Panc1 (cell line): ENCODE data around the gene GNA12. TPM values are rescaled to one million over a fixed set of nuclear protein-coding genes. Genes with fewer than 3 reads are reported as not detected.
A peak's percentile ranks its signal among the peaks of the same experiment; 100 is the strongest.

Experiments used
- ATAC-seq: fragments of 200-7000 bp; cut with Tn5 transposase; 2 replicates; pipeline ENCODE4 v1.9.1; 2020; ENCODE audit warnings: mild to moderate bottlenecking, moderate library complexity
- BruUV-seq: library from RNA; stranded (reverse); fragments of 400-500 nt; replicated peaks from 2 replicates; lab custom pipeline; 2021; lab: Mats Ljungman, UMichigan
- CTCF ChIA-PET: fragments of 300-600 bp; sonication (Branson Sonifier 250); formaldehyde crosslinking; loops from one replicate; lab custom pipeline; 2022; ENCODE audit warnings: antibody characterized with exemption; lab: Charles Lee
- POLR2A ChIA-PET: fragments of 300-600 bp; sonication (Branson Sonifier 250); formaldehyde crosslinking; loops from one replicate; lab custom pipeline; 2022; ENCODE audit warnings: antibody characterized with exemption; lab: Charles Lee
- DNase-seq: peaks from one replicate; pipeline ENCODE4 v3.0.0-alpha.2; 2010; ENCODE audit warnings: low read depth, low spot score
- H3K27ac ChIP-seq: 2 replicates; pipeline ENCODE4 v1.5.1; 2011; ENCODE audit warnings: mild to moderate bottlenecking, low read length, inconsistent platforms
- H3K27me3 ChIP-seq: fragments of 200-500 bp; sonication (Bioruptor generic); 2 replicates; pipeline ENCODE4 v1.6.0; 2014; ENCODE audit warnings: low read length, inconsistent platforms; ENCODE audit not compliant: control insufficient read depth, insufficient read depth
- H3K36me3 ChIP-seq: fragments of 200-500 bp; sonication (Bioruptor generic); 2 replicates; pipeline ENCODE4 v1.5.1; 2014; ENCODE audit warnings: inconsistent platforms, mild to moderate bottlenecking, low read length, moderate library complexity; ENCODE audit not compliant: control insufficient read depth, insufficient read depth
- H3K4me1 ChIP-seq: 2 replicates; pipeline ENCODE4 v1.5.1; 2011; ENCODE audit warnings: inconsistent platforms, mild to moderate bottlenecking, low read length, moderate library complexity; ENCODE audit not compliant: control insufficient read depth, insufficient read depth
- H3K4me3 ChIP-seq, 2 experiments: 2 replicates each; pipeline ENCODE4 v1.5.1; 2011 to 2012; ENCODE audit warnings: low read depth in 2 of 2, low read length in 2 of 2, mild to moderate bottlenecking in 2 of 2, inconsistent platforms in 1 of 2, moderate library complexity in 1 of 2
- H3K9me3 ChIP-seq: fragments of 200-500 bp; sonication (Bioruptor generic); 2 replicates; pipeline ENCODE4 v1.5.1; 2014; ENCODE audit warnings: low read depth, mild to moderate bottlenecking, inconsistent platforms, low read length, moderate library complexity; ENCODE audit not compliant: control insufficient read depth, insufficient read depth
- POLR2AphosphoS5 ChIP-seq: IDR thresholded peaks from 2 replicates; pipeline ENCODE4 v1.6.1; 2012; ENCODE audit warnings: mild to moderate bottlenecking, low read depth, low read length, moderate library complexity
- REST ChIP-seq, 2 experiments: IDR thresholded peaks; 2 replicates each; pipeline ENCODE4 v1.6.1; 2011 to 2012; ENCODE audit warnings: low read depth in 2 of 2, control low read depth in 1 of 2, low read length in 1 of 2, mild to moderate bottlenecking in 1 of 2, moderate library complexity in 1 of 2; ENCODE audit not compliant: insufficient read depth in 1 of 2
- SIN3A ChIP-seq: IDR thresholded peaks from 2 replicates; pipeline ENCODE4 v1.6.1; 2012; ENCODE audit warnings: low read depth, mild to moderate bottlenecking, low read length, moderate library complexity, borderline replicate concordance; ENCODE audit not compliant: insufficient read depth
- TCF7L2 ChIP-seq: IDR thresholded peaks from 2 replicates; pipeline ENCODE4 v1.6.1; 2011; ENCODE audit warnings: mild to moderate bottlenecking, low read depth, low read length, inconsistent platforms
- in situ Hi-C: cut with HindIII; loops from 2 replicates; pipeline ENCODE4 v1.10.0; 2016; ENCODE audit warnings: low sequenced_read_pairs, low pct_unique_long_range_greater_than_20kb
- intact Hi-C: fragments of 100-400 bp; cut with micrococcal nuclease; formaldehyde crosslinking; loops from one replicate; pipeline ENCODE4 v1.10.0; 2022; ENCODE audit not compliant: unreplicated experiment
- total RNA-seq: library from RNA; stranded (reverse); gene quantifications from one replicate; pipeline ENCODE4 v1.2.1, GENCODE V29; 2021; ENCODE audit not compliant: unreplicated experiment
- TF ChIP-seq, protein P1 (sequence below): fragments of 450-650 bp; IDR thresholded peaks from 2 replicates; pipeline ENCODE4 v1.5.1; 2017; ENCODE audit warnings: mild to moderate bottlenecking

GNA12 gene
- total RNA-seq, 1 experiment from 2014 or later = 139 TPM

- ATAC-seq (no peak), DNase-seq (no peak)
- in situ Hi-C loops (no loop called here), intact Hi-C loops (no loop called here)
- Histone ChIP-seq H3K36me3 (no peaks in the 10 kb centered on the region), H3K9me3 (no peaks in the 10 kb centered on the region), H3K27ac (peak overlapping the region; percentile 99), H3K27me3 (no peaks in the 10 kb centered on the region), H3K4me1 (peaks cover 88% of the 10 kb centered on the region), H3K4me3 (no peak overlapping the region)
- ChIA-PET CTCF (no interaction called here), POLR2A (no interaction called here)
- BruUV-seq = no TSS peak
- TF ChIP-seq SIN3A (no peak), REST (IDR thresholded peaks at IDR 0.05; ENCODE audit: insufficient read depth in 1 of 2, low read depth in 2 of 2, low read length in 1 of 2) (no peak), POLR2AphosphoS5 (no peak), TCF7L2 (no peak)
- TF ChIP-seq, protein P1, sequence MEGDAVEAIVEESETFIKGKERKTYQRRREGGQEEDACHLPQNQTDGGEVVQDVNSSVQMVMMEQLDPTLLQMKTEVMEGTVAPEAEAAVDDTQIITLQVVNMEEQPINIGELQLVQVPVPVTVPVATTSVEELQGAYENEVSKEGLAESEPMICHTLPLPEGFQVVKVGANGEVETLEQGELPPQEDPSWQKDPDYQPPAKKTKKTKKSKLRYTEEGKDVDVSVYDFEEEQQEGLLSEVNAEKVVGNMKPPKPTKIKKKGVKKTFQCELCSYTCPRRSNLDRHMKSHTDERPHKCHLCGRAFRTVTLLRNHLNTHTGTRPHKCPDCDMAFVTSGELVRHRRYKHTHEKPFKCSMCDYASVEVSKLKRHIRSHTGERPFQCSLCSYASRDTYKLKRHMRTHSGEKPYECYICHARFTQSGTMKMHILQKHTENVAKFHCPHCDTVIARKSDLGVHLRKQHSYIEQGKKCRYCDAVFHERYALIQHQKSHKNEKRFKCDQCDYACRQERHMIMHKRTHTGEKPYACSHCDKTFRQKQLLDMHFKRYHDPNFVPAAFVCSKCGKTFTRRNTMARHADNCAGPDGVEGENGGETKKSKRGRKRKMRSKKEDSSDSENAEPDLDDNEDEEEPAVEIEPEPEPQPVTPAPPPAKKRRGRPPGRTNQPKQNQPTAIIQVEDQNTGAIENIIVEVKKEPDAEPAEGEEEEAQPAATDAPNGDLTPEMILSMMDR = no peak
Observed at GRCh38 chr7:2808891-2809665, 35.0 kb downstream of the GNA12 start.

DNA sequence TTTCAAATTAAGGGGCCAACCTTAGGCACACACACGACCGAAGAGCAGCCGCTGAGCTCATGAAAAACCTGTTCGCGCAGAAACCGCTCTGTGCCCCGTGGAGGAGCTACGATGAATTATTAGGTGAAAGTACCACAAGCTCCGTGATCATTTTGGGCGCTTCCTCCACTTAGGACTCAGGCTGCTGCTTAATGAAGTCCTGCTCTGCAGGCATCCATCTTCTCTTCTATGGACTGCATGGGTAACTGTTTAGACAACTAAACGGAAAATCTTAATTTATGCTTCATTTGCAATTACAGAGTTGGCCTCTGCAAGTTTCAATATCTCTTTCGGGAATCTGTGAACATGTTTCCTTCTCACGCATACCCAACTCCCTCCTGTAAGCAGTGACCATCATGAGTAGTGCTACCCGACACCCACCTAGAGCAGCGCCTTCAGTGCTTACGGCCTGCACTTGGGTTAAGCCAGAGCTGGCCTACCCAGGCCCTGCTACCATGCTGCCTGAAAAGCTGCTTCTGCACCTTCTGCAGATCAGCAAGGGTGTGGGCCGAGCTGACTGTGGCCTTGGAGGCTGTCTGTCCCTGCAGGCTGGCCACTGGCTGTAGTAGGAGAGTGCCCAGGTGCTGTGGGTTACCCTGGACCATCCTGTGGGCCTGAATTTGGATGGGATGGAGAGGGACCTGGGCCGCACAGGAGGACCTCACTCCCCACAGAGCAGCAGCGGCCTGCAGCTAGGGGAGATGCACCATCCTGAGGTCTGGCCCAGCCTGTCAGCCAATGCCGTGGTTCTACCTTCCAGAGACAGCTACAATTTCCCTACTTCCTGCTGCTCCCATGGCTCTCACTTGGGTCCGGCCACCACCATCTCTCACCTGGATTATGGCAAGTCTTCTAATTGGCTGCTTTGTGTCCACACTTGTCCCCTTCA lies 36.0 kb downstream of the GNA12 start:
- Histone ChIP-seq H3K9me3 (no peaks in the 10 kb centered on the region), H3K36me3 (no peaks in the 10 kb centered on the region), H3K4me3 (peak overlapping the region; percentile 4 to 32; a peak in 3 of 4 replicates), H3K27ac (peak overlapping the region; percentile 99), H3K27me3 (no peaks in the 10 kb centered on the region), H3K4me1 (peaks cover 88% of the 10 kb centered on the region)
- TF ChIP-seq REST (IDR thresholded peaks at IDR 0.05; ENCODE audit: insufficient read depth in 1 of 2, low read depth in 2 of 2, low read length in 1 of 2) = no peak
- TF ChIP-seq, protein P1 = no peak
- TF ChIP-seq SIN3A = no peak
- no peak for TF ChIP-seq TCF7L2
- TF ChIP-seq POLR2AphosphoS5 = no peak
- POLR2A ChIA-PET = interaction anchor here (0.6 to 0.7 kb wide), 2 partner anchors 133 to 980 kb away, joined by 3 to 7 read pairs; no protein-coding TSS in a partner anchor
- in situ Hi-C loops (no loop called here), intact Hi-C loops (no loop called here)
- BruUV-seq = no TSS peak
- DNase-seq (no peak), ATAC-seq (peak; percentile 72)
- CTCF ChIA-PET = interaction anchor here (0.5 to 0.8 kb wide), 2 partner anchors 81 to 98 kb away, joined by 3 read pairs; no protein-coding TSS in a partner anchor
